Measurements from ENCODE around the gene OR10K2.
"Not testable (repeated sequence)": the region's sequence is repeated elsewhere in the genome, so short reads cannot be mapped to it uniquely, and the experiment has no call there.

Gene OR10K2, protein sequence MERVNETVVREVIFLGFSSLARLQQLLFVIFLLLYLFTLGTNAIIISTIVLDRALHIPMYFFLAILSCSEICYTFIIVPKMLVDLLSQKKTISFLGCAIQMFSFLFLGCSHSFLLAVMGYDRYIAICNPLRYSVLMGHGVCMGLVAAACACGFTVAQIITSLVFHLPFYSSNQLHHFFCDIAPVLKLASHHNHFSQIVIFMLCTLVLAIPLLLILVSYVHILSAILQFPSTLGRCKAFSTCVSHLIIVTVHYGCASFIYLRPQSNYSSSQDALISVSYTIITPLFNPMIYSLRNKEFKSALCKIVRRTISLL

DNA sequence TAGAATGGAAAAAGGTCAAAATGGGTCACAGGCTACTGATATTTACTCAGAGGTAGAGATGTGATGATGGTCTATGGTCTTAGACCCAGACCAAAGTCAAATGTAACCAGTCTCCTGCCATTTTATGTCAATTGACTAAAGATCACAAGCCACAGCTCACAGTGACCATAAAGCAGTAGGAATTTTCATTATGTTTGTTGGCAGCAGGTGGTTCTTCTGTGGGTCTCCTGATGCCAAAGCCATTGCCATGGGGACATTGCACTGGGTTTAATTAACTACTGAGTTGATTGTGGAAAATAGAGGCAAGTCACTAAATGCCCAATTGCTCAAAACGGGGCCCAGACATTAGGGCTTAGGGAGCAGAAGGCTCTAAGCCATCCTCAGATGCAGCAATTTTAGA, at the start of gene OR10K2:
Gene OR10K2 (minus strand): TSS at position 101 of the 400 bp plus-strand sequence. CDS start 5,371 bp downstream, outside the sequence.
- no peaks in the 10 kb centered on the region for H3K9me3 ChIP-seq (ENCODE audit: control insufficient read depth, insufficient read depth, low read length)
- no peaks in the 10 kb centered on the region for H3K27me3 ChIP-seq (ENCODE audit: control insufficient read depth, insufficient read depth, low read length)
- H3K9ac ChIP-seq (ENCODE audit: low read depth, low read length), result no peak within 1 kb of the TSS
- H3K4me3 ChIP-seq (ENCODE audit: low read depth, low read length), result no peak within 1 kb of the TSS
- no peaks in the 10 kb centered on the region for H3K36me3 ChIP-seq (ENCODE audit: control insufficient read depth, insufficient read depth, low read length)
- H3K4me1 ChIP-seq (ENCODE audit: control insufficient read depth, insufficient read depth, low read length), result no peaks in the 10 kb centered on the region

DNA sequence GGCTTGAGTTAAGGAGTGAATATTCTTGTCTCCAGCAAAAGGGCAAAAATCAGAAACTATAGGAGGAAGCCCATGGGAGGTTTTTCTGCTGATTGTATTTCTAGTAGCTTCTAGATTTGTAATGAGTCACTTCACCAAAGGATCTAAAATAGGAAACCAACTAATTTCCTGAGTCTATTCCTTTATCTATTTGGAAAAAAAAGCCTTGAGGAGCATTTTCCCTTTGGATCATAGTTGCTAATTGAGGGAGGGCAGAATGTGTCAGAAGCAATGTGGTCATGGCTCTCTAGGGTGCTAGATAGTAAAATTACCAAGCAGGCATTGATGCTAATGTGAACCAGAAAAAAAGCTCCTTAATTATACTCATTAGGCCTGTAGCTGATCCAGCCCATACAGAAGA, 45.9 kb upstream of the OR10K2 start, which contains the start of gene OR10R2:
Gene OR10R2 (plus strand): TSS at position 301 of the 400 bp plus-strand sequence. CDS start 106 bp downstream, outside the sequence.
- Histone ChIP-seq H3K4me3 (ENCODE audit: low read depth, low read length) (no peak within 1 kb of the TSS), H3K9me3 (ENCODE audit: control insufficient read depth, insufficient read depth, low read length) (no peaks in the 10 kb centered on the region), H3K36me3 (ENCODE audit: control insufficient read depth, insufficient read depth, low read length) (no peaks in the 10 kb centered on the region), H3K27me3 (ENCODE audit: control insufficient read depth, insufficient read depth, low read length) (no peaks in the 10 kb centered on the region), H3K4me1 (ENCODE audit: control insufficient read depth, insufficient read depth, low read length) (no peaks in the 10 kb centered on the region), H3K9ac (ENCODE audit: low read depth, low read length) (no peak within 1 kb of the TSS)

DNA sequence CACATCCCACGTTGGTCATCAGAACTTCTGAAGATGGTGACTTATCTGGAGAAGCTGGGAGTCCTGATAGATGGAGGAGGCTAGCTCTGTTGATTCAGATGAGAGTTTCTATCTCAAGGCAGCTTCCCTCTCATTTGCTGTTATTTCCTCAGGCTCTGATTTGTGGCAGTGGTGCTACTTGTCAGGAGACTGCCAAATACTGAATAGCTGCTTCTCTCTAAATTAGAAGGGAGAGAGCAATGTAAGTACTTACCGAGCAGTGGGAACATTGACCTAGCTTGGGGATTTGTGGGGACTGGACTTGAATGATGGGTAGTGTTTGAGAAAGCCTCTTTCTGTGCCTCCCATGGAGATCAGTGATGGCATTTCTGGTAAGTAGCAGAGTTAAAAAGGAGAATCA, 35.5 kb upstream of the OR10K2 start, which contains the start of gene OR10K1:
Gene OR10K1 (plus strand): TSS at position 301 of the 400 bp plus-strand sequence. CDS start 3,728 bp downstream, outside the sequence.
- no peaks in the 10 kb centered on the region for H3K36me3 ChIP-seq (ENCODE audit: control insufficient read depth, insufficient read depth, low read length)

DNA sequence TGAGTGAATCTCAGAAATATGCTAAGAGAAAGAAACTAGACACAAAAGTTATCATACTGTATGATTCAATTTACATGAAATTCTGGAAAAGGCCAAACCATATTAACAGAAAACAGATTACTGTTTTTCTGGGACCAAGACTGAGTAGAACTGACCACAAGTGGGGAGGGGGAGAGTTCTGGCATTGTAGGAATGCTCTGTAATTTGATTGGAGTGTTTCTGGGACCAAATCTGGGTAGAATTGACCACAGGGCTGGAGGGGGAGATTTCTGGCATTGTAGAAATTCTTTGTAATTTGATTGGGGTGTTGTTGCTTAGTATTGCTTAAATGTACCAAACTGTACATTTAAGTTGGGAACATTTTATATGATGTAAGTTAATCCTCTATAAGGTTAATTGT, 32.2 kb upstream of the OR10K2 start:
- H3K4me3 ChIP-seq (ENCODE audit: low read depth, low read length), result no peak overlapping the region
- H3K36me3 ChIP-seq (ENCODE audit: control insufficient read depth, insufficient read depth, low read length), result no peaks in the 10 kb centered on the region
- H3K27me3 ChIP-seq (ENCODE audit: control insufficient read depth, insufficient read depth, low read length), result no peaks in the 10 kb centered on the region
- H3K9me3 ChIP-seq (ENCODE audit: control insufficient read depth, insufficient read depth, low read length), result no peaks in the 10 kb centered on the region
- no peak overlapping the region for H3K9ac ChIP-seq (ENCODE audit: low read depth, low read length)
- no peaks in the 10 kb centered on the region for H3K4me1 ChIP-seq (ENCODE audit: control insufficient read depth, insufficient read depth, low read length)

More for the DNA sequence above, 35.5 kb upstream of the OR10K2 start, which contains the start of gene OR10K1:
- H3K9me3 ChIP-seq (ENCODE audit: control insufficient read depth, insufficient read depth, low read length), result no peaks in the 10 kb centered on the region
- no peaks in the 10 kb centered on the region for H3K27me3 ChIP-seq (ENCODE audit: control insufficient read depth, insufficient read depth, low read length)
- H3K4me1 ChIP-seq (ENCODE audit: control insufficient read depth, insufficient read depth, low read length), result no peaks in the 10 kb centered on the region
- H3K4me3 ChIP-seq (ENCODE audit: low read depth, low read length), result no peak within 1 kb of the TSS
- H3K9ac ChIP-seq (ENCODE audit: low read depth, low read length), result no peak within 1 kb of the TSS

DNA sequence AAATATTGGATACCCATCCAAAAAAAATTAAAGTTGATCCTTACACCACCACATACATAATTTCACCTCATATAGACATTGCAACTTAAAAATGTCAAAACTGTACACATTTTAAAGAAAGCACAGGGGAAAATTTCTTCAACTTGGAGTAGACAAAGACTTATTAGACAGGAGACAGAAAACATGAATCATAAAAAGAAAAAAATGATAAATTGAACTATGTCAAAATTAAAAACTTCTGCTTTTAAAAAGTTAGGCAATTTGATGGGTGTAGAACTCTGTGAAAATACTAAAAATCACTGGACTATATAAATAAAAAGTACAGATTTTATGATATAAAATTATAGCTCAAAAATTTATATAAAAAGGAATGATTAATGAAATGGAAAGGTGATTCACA, 31.2 kb upstream of the OR10K2 start:
- Histone ChIP-seq H3K36me3 (ENCODE audit: control insufficient read depth, insufficient read depth, low read length) (no peaks in the 10 kb centered on the region), H3K4me3 (ENCODE audit: low read depth, low read length) (no peak overlapping the region), H3K9ac (ENCODE audit: low read depth, low read length) (no peak overlapping the region), H3K9me3 (ENCODE audit: control insufficient read depth, insufficient read depth, low read length) (no peaks in the 10 kb centered on the region), H3K4me1 (ENCODE audit: control insufficient read depth, insufficient read depth, low read length) (no peaks in the 10 kb centered on the region), H3K27me3 (ENCODE audit: control insufficient read depth, insufficient read depth, low read length) (no peaks in the 10 kb centered on the region)

DNA sequence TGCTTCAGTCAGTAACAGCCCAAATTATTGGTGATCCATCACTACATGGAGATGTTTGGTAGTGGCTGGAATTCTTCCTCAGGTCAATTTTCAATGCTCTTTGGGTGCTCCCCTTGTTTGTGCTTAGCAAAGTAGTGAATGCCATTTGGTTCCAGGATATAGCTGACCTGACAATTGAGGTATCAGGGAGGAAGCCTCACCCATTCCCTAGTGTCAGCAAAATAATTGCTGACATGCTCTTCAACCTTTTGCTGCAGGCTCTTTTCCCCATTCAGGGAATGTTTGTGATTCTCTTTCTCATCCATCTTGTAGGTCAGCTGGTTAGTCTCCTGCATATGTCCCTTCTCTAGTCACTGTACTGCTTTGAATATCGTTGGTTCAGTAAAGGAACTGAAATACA, 28.5 kb upstream of the OR10K2 start:
- no peaks in the 10 kb centered on the region for H3K27me3 ChIP-seq (ENCODE audit: control insufficient read depth, insufficient read depth, low read length)
- H3K9ac ChIP-seq (ENCODE audit: low read depth, low read length), result no peak overlapping the region
- no peak overlapping the region for H3K4me3 ChIP-seq (ENCODE audit: low read depth, low read length)
- no peaks in the 10 kb centered on the region for H3K36me3 ChIP-seq (ENCODE audit: control insufficient read depth, insufficient read depth, low read length)
- no peaks in the 10 kb centered on the region for H3K9me3 ChIP-seq (ENCODE audit: control insufficient read depth, insufficient read depth, low read length)
- no peaks in the 10 kb centered on the region for H3K4me1 ChIP-seq (ENCODE audit: control insufficient read depth, insufficient read depth, low read length)

DNA sequence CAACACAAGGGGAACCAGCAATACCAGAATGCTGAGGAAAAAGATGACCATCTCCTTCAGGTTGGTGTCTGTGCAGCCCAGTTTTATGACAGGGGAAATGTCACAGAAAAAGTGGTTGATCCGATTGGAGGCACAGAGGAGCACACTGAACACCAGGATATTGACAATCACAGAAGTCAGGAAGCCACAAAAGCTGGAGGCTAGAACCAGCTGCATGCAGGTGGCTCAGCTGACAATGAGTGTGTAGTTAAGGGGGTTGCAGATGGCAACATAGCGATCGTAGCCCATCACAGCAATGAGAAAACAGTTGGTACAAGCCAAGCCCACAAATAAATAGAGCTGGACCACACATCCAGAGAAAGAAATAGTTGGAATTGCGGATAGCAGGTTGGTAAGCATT, 19.3 kb upstream of the OR10K2 start:
- H3K36me3 ChIP-seq (ENCODE audit: control insufficient read depth, insufficient read depth, low read length), result no peaks in the 10 kb centered on the region
- no peaks in the 10 kb centered on the region for H3K4me1 ChIP-seq (ENCODE audit: control insufficient read depth, insufficient read depth, low read length)
- no peak overlapping the region for H3K4me3 ChIP-seq (ENCODE audit: low read depth, low read length)
- no peaks in the 10 kb centered on the region for H3K9me3 ChIP-seq (ENCODE audit: control insufficient read depth, insufficient read depth, low read length)
- no peak overlapping the region for H3K9ac ChIP-seq (ENCODE audit: low read depth, low read length)
- no peaks in the 10 kb centered on the region for H3K27me3 ChIP-seq (ENCODE audit: control insufficient read depth, insufficient read depth, low read length)

DNA sequence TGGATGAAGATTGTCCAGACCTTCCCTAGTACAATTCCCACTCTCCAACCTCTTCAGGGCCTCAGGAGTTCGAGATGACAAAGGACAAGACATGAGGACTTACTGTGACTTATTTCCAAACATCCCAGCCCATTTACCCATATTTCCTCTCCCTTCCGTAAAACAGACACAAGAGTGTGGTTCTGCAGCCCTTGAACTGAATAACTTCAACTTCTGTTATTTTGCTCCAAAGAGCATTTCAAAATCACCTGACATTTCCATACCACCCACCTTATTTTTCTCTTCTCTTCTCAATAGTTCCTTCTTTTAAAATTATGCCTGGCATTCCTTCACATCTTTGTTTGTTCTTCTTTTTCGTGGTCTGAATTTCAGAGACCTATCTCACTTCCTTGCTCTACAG, 8.7 kb upstream of the OR10K2 start:
- no peaks in the 10 kb centered on the region for H3K36me3 ChIP-seq (ENCODE audit: control insufficient read depth, insufficient read depth, low read length)
- H3K9ac ChIP-seq (ENCODE audit: low read depth, low read length), result no peak overlapping the region
- H3K4me1 ChIP-seq (ENCODE audit: control insufficient read depth, insufficient read depth, low read length), result no peaks in the 10 kb centered on the region
- H3K4me3 ChIP-seq (ENCODE audit: low read depth, low read length), result no peak overlapping the region
- no peaks in the 10 kb centered on the region for H3K27me3 ChIP-seq (ENCODE audit: control insufficient read depth, insufficient read depth, low read length)
- no peaks in the 10 kb centered on the region for H3K9me3 ChIP-seq (ENCODE audit: control insufficient read depth, insufficient read depth, low read length)

DNA sequence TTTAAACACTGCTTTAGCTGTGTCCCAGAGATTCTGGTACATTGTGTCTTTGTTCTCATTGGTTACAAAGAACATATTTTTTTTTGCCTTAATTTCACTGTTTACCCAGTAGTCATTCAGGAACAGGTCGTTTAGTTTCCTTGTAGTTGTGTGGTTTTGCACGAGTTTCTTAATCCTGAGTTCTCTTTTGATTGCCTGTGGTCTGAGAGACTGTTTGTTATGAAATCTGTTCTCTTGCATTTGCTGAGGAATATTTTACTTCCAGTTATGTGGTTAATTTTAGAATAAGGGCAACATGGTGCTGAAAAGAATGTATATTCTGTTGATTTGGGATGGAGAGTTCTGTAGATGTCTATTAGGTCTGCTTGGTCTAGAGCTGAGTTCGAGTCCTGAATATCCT, 4.1 kb upstream of the OR10K2 start:
- H3K9ac ChIP-seq (ENCODE audit: low read depth, low read length); H3K9me3 ChIP-seq (ENCODE audit: control insufficient read depth, insufficient read depth, low read length); H3K4me3 ChIP-seq (ENCODE audit: low read depth, low read length); H3K4me1 ChIP-seq (ENCODE audit: control insufficient read depth, insufficient read depth, low read length); H3K27me3 ChIP-seq (ENCODE audit: control insufficient read depth, insufficient read depth, low read length); H3K36me3 ChIP-seq (ENCODE audit: control insufficient read depth, insufficient read depth, low read length): not testable (repeated sequence)

DNA sequence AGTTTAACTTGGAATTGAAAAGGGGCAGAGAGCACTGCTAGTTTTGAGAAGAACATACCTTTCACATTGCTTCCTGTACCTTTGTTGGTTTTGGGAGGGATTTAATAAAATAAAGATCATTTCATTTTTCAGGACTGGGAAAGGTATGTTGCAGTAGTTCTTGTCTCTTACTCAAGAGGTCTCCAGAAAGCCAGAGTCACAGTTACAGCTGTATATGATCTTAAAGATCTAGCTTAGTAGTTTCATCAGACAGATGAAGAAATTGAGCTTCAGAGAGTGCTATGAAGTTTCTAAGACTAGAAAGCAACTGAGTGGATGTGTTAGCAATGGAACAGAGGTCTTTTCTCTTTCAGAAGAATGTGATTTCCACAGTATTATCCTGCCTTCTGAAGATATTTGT, 1.0 kb downstream of the OR10K2 start:
- no peaks in the 10 kb centered on the region for H3K27me3 ChIP-seq (ENCODE audit: control insufficient read depth, insufficient read depth, low read length)
- H3K4me1 ChIP-seq (ENCODE audit: control insufficient read depth, insufficient read depth, low read length), result no peaks in the 10 kb centered on the region
- H3K36me3 ChIP-seq (ENCODE audit: control insufficient read depth, insufficient read depth, low read length), result no peaks in the 10 kb centered on the region
- no peak overlapping the region for H3K9ac ChIP-seq (ENCODE audit: low read depth, low read length)
- H3K4me3 ChIP-seq (ENCODE audit: low read depth, low read length), result no peak overlapping the region
- H3K9me3 ChIP-seq (ENCODE audit: control insufficient read depth, insufficient read depth, low read length), result no peaks in the 10 kb centered on the region

DNA sequence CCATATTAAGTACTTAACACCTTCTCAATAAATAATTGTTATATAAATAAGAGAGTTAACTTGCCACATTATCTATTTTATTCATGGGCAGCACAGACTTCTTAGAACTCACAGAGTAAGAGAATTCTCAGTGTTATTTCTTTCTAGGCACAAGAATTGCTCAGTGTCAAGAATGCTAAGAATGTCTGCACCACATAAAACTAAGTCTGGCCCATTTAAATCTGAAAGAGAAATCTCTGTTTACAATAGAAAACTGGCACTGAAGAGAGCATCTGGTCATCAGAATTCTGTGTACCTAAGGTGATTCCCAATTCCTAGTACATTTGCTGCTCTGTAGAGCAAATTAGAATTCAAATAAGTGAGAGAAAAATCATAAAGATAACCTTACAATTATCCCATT, 3.8 kb downstream of the OR10K2 start:
- Histone ChIP-seq H3K9me3 (ENCODE audit: control insufficient read depth, insufficient read depth, low read length) (no peaks in the 10 kb centered on the region), H3K36me3 (ENCODE audit: control insufficient read depth, insufficient read depth, low read length) (no peaks in the 10 kb centered on the region), H3K4me1 (ENCODE audit: control insufficient read depth, insufficient read depth, low read length) (no peaks in the 10 kb centered on the region), H3K27me3 (ENCODE audit: control insufficient read depth, insufficient read depth, low read length) (no peaks in the 10 kb centered on the region), H3K4me3 (ENCODE audit: low read depth, low read length) (no peak overlapping the region), H3K9ac (ENCODE audit: low read depth, low read length) (no peak overlapping the region)

DNA sequence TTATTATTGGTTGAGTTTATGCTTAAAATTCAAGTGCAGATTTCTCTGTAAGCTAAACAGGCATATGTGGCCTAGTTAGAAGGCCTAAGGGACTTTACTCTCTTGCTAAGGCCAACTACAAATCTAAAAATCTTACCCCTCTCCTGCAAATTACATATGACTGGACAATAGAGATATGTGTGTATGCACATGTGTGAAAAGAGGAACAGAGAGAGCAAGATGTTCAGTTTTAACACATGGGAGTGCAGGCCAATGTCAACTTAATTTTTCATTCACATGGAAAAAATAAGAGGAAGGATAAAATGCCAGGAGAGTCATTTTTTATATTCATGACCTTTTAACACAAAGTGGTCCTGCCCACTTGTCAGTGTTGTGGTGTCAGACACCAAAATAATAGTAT, 8.5 kb downstream of the OR10K2 start:
- Histone ChIP-seq H3K9ac (ENCODE audit: low read depth, low read length) (no peak overlapping the region), H3K4me1 (ENCODE audit: control insufficient read depth, insufficient read depth, low read length) (no peaks in the 10 kb centered on the region), H3K36me3 (ENCODE audit: control insufficient read depth, insufficient read depth, low read length) (no peaks in the 10 kb centered on the region), H3K4me3 (ENCODE audit: low read depth, low read length) (no peak overlapping the region), H3K27me3 (ENCODE audit: control insufficient read depth, insufficient read depth, low read length) (no peaks in the 10 kb centered on the region), H3K9me3 (ENCODE audit: control insufficient read depth, insufficient read depth, low read length) (no peaks in the 10 kb centered on the region)
